Caco-2 (cell line): ENCODE data around the gene DPCD. TPM values are rescaled to one million over a fixed set of nuclear protein-coding genes. Genes with fewer than 3 reads are reported as not detected.

Source experiments
- BruUV-seq: library from RNA; stranded (reverse); fragments of 400-500 nt; replicated peaks from 2 replicates; lab custom pipeline; 2021; lab: Mats Ljungman, UMichigan
- CTCF ChIA-PET: fragments of 300-600 bp; sonication (Branson Sonifier 250); formaldehyde crosslinking; loops from one replicate; lab custom pipeline; 2022; ENCODE audit warnings: antibody characterized with exemption; lab: Charles Lee
- POLR2A ChIA-PET: fragments of 300-600 bp; sonication (Branson Sonifier 250); formaldehyde crosslinking; loops from one replicate; lab custom pipeline; 2022; ENCODE audit warnings: antibody characterized with exemption; lab: Charles Lee
- DNase-seq, 2 experiments: peaks; one replicate each; pipeline versions ENCODE4 v3.0.0 to v3.0.0-alpha.2; 2020 to 2022
- H3K27me3 ChIP-seq: replicated peaks from 2 replicates; pipeline ENCODE4 v1.6.0; 2011; ENCODE audit warnings: low read length; ENCODE audit not compliant: control insufficient read depth, insufficient read depth
- H3K36me3 ChIP-seq: 2 replicates; pipeline ENCODE4 v1.5.1; 2011; ENCODE audit warnings: low read length; ENCODE audit not compliant: control insufficient read depth, insufficient read depth
- H3K4me1 ChIP-seq: fragments of 250-450 bp; sonication (Bioruptor Pico); 2 replicates; pipeline ENCODE4 v1.5.1; 2020; ENCODE audit warnings: mild to moderate bottlenecking
- H3K4me3 ChIP-seq: 2 replicates; pipeline ENCODE4 v1.5.1; 2011; ENCODE audit warnings: low read depth, mild to moderate bottlenecking, control low read depth, low read length
- H3K9me3 ChIP-seq: fragments of 250-450 bp; sonication (Bioruptor Pico); 2 replicates; pipeline ENCODE4 v1.5.1; 2020; ENCODE audit warnings: mild to moderate bottlenecking, moderate library complexity
- H3K27ac Mint-ChIP-seq: one replicate; pipeline ENCODE4 v1.8.0; 2022; ENCODE audit warnings: mixed read lengths; ENCODE audit not compliant: unreplicated experiment
- H3K27me3 Mint-ChIP-seq: one replicate; pipeline ENCODE4 v1.8.0; 2022; ENCODE audit warnings: mixed read lengths; ENCODE audit not compliant: insufficient read depth, unreplicated experiment
- H3K36me3 Mint-ChIP-seq: one replicate; pipeline ENCODE4 v1.8.0; 2022; ENCODE audit warnings: mild to moderate bottlenecking, mixed read lengths; ENCODE audit not compliant: insufficient read depth, unreplicated experiment
- H3K4me1 Mint-ChIP-seq: one replicate; pipeline ENCODE4 v1.8.0; 2022; ENCODE audit warnings: low read depth, mixed read lengths; ENCODE audit not compliant: unreplicated experiment
- H3K4me3 Mint-ChIP-seq: one replicate; pipeline ENCODE4 v1.8.0; 2022; ENCODE audit warnings: mild to moderate bottlenecking, moderate library complexity, mixed read lengths; ENCODE audit not compliant: unreplicated experiment
- H3K9me3 Mint-ChIP-seq: one replicate; pipeline ENCODE4 v1.8.0; 2022; ENCODE audit warnings: mixed read lengths; ENCODE audit not compliant: unreplicated experiment
- CTCF ChIP-seq, 2 experiments: fragments of 200-600 bp in 1 of 2; IDR thresholded peaks; 1 replicate in 1 of 2; 2 replicates in 1 of 2; pipeline versions ENCODE4 v1.5.1 to v1.8.0; 2011 to 2022; ENCODE audit warnings: antibody characterized with exemption in 1 of 2, control low read depth in 1 of 2, inconsistent platforms in 1 of 2, low read depth in 1 of 2, low read length in 1 of 2, mild to moderate bottlenecking in 1 of 2, moderate library complexity in 1 of 2; ENCODE audit not compliant: insufficient read depth in 1 of 2, severe bottlenecking in 1 of 2, unreplicated experiment in 1 of 2
- intact Hi-C: fragments of 100-400 bp; cut with micrococcal nuclease; formaldehyde crosslinking; loops from one replicate; pipeline ENCODE4 v1.10.0; 2022; ENCODE audit not compliant: unreplicated experiment
- total RNA-seq: library from RNA; stranded (reverse); gene quantifications from 2 replicates; pipeline ENCODE4 v1.2.3, GENCODE V29; 2022

Gene DPCD
- total RNA-seq, 1 experiment from 2014 or later: 13.1 TPM

- no peak overlapping the region for H3K4me3 ChIP-seq
These were observed 16.7 kb upstream of the DPCD start for GRCh38 chr10:101571271-101571925.

GRCh38 chr10:101572126-101572525, 16.0 kb upstream of the DPCD start:
- Mint-ChIP-seq H3K27ac (no peak overlapping the region), H3K4me1 (no peaks in the 10 kb centered on the region), H3K36me3 (peaks cover 11% of the 10 kb centered on the region), H3K27me3 (peaks cover 3% of the 10 kb centered on the region), H3K9me3 (no peaks in the 10 kb centered on the region), H3K4me3 (no peak overlapping the region)
- ChIA-PET POLR2A (no interaction called here), CTCF (no interaction called here)
- Histone ChIP-seq H3K4me1 (peaks cover 6% of the 10 kb centered on the region; the same call in 1 of the 2 replicates), H3K36me3 (no peaks in the 10 kb centered on the region), H3K9me3 (no peaks in the 10 kb centered on the region), H3K4me3 (no peak overlapping the region), H3K27me3 (no peaks in the 10 kb centered on the region)
- no TSS peak for BruUV-seq
- no peak for DNase-seq
- no peak for TF ChIP-seq CTCF (IDR thresholded peaks at IDR 0.05; ENCODE audit: insufficient read depth in 1 of 2, low read depth in 1 of 2, low read length in 1 of 2, severe bottlenecking in 1 of 2, unreplicated experiment in 1 of 2)
- intact Hi-C loops: loop anchor here (5.0 kb wide), 1 partner anchor 270 kb away; no protein-coding TSS in a partner anchor

More at GRCh38 chr10:101571271-101571925, 16.7 kb upstream of the DPCD start:
- ChIA-PET POLR2A (interaction anchor here (0.6 kb wide), 1 partner anchor 123 kb away, joined by 3 read pairs; no protein-coding TSS in a partner anchor), CTCF (interaction anchor here (0.5 to 2.8 kb wide), 12 partner anchors 9 to 357 kb away, joined by 3 to 21 read pairs (median 8); no protein-coding TSS in a partner anchor)
- no peaks in the 10 kb centered on the region for H3K27me3 ChIP-seq
- H3K36me3 ChIP-seq: no peaks in the 10 kb centered on the region
- no peak for DNase-seq
- Mint-ChIP-seq H3K36me3 (peaks cover 8% of the 10 kb centered on the region), H3K4me3 (peak overlapping the region; percentile 81), H3K4me1 (no peaks in the 10 kb centered on the region), H3K27me3 (peaks cover 3% of the 10 kb centered on the region), H3K9me3 (no peaks in the 10 kb centered on the region), H3K27ac (no peak overlapping the region)
- BruUV-seq: no TSS peak
- no peaks in the 10 kb centered on the region for H3K9me3 ChIP-seq
- H3K4me1 ChIP-seq: peaks cover 6% of the 10 kb centered on the region; the same call in 1 of the 2 replicates
- TF ChIP-seq CTCF (IDR thresholded peaks at IDR 0.05; ENCODE audit: insufficient read depth in 1 of 2, low read depth in 1 of 2, low read length in 1 of 2, severe bottlenecking in 1 of 2, unreplicated experiment in 1 of 2): no peak
- intact Hi-C loops: loop anchor here (2.0 to 5.0 kb wide), 2 partner anchors 35 to 269 kb away; no protein-coding TSS in a partner anchor

GRCh38 chr10:101572785-101573184, 15.3 kb upstream of the DPCD start:
- Histone ChIP-seq H3K36me3 (no peaks in the 10 kb centered on the region), H3K27me3 (no peaks in the 10 kb centered on the region), H3K4me1 (peaks cover 6% of the 10 kb centered on the region; the same call in 1 of the 2 replicates), H3K4me3 (no peak overlapping the region), H3K9me3 (no peaks in the 10 kb centered on the region)
- H3K4me1 Mint-ChIP-seq: no peaks in the 10 kb centered on the region
- no peak for TF ChIP-seq CTCF (IDR thresholded peaks at IDR 0.05; ENCODE audit: insufficient read depth in 1 of 2, low read depth in 1 of 2, low read length in 1 of 2, severe bottlenecking in 1 of 2, unreplicated experiment in 1 of 2)
- no peaks in the 10 kb centered on the region for H3K9me3 Mint-ChIP-seq
- H3K36me3 Mint-ChIP-seq: peaks cover 15% of the 10 kb centered on the region
- ChIA-PET CTCF (no interaction called here), POLR2A (no interaction called here)
- intact Hi-C loops: loop anchor here (5.0 kb wide), 1 partner anchor 270 kb away; no protein-coding TSS in a partner anchor
- BruUV-seq: no TSS peak
- no peak for DNase-seq
- no peak overlapping the region for H3K27ac Mint-ChIP-seq
- no peak overlapping the region for H3K4me3 Mint-ChIP-seq
- peaks cover 3% of the 10 kb centered on the region for H3K27me3 Mint-ChIP-seq
